GM23338 (cell line): Measurements from ENCODE around the gene FYCO1. TPM values are rescaled to one million over a fixed set of nuclear protein-coding genes. Genes with fewer than 3 reads are reported as not detected.

Experiments used
- ATAC-seq: fragments of 200-7000 bp; cut with Tn5 transposase; 3 replicates; pipeline ENCODE4 v1.9.1; 2020
- DNase-seq: peaks from one replicate; pipeline ENCODE4 v3.0.0-alpha.2; 2015; ENCODE audit warnings: low spot score
- H2AFZ ChIP-seq: fragments of 200-600 bp; sonication (generic); 2 replicates; pipeline ENCODE4 v1.8.0; 2016; ENCODE audit warnings: antibody characterized with exemption, mild to moderate bottlenecking, moderate library complexity
- H3F3A ChIP-seq: fragments of 200-600 bp; sonication (generic); replicated peaks from 2 replicates; pipeline ENCODE4 v1.8.0; 2017; ENCODE audit warnings: antibody characterized with exemption, mixed run types, low read depth
- H3K27ac ChIP-seq: fragments of 200-600 bp; sonication (generic); 2 replicates; pipeline ENCODE4 v1.6.1; 2016; ENCODE audit warnings: low read depth
- H3K27me3 ChIP-seq: fragments of 200-600 bp; sonication (generic); 2 replicates; pipeline ENCODE4 v1.8.0; 2016; ENCODE audit warnings: mild to moderate bottlenecking, mixed run types, moderate library complexity; ENCODE audit not compliant: insufficient read depth
- H3K36me3 ChIP-seq: fragments of 200-600 bp; sonication (generic); 2 replicates; pipeline ENCODE4 v1.8.0; 2016; ENCODE audit warnings: mild to moderate bottlenecking; ENCODE audit not compliant: insufficient read depth
- H3K4me1 ChIP-seq: fragments of 200-600 bp; sonication (generic); 2 replicates; pipeline ENCODE4 v1.8.0; 2016; ENCODE audit warnings: mild to moderate bottlenecking, moderate library complexity; ENCODE audit not compliant: insufficient read depth
- H3K4me2 ChIP-seq: fragments of 200-600 bp; sonication (generic); 2 replicates; pipeline ENCODE4 v1.7.1; 2017; ENCODE audit warnings: mixed run types
- H3K4me3 ChIP-seq: fragments of 200-600 bp; sonication (generic); 2 replicates; pipeline ENCODE4 v1.6.1; 2016; ENCODE audit warnings: mixed run types
- H3K79me2 ChIP-seq: fragments of 200-600 bp; sonication (generic); replicated peaks from 2 replicates; pipeline ENCODE4 v1.8.0; 2017; ENCODE audit warnings: mild to moderate bottlenecking; ENCODE audit not compliant: insufficient read depth
- H3K9me2 ChIP-seq: fragments of 200-600 bp; sonication (generic); 2 replicates; pipeline ENCODE4 v1.8.0; 2017; ENCODE audit not compliant: insufficient read depth
- H4K20me1 ChIP-seq: fragments of 200-600 bp; sonication (generic); replicated peaks from 2 replicates; pipeline ENCODE4 v1.8.0; 2017; ENCODE audit warnings: mild to moderate bottlenecking; ENCODE audit not compliant: insufficient read depth
- H3K27ac Mint-ChIP-seq: 2 replicates; pipeline ENCODE4 v1.8.0; 2020; ENCODE audit warnings: inconsistent platforms, mild to moderate bottlenecking, moderate library complexity, mixed read lengths
- H3K27me3 Mint-ChIP-seq: 3 replicates; pipeline ENCODE4 v1.8.0; 2022; ENCODE audit warnings: low read depth, mild to moderate bottlenecking, moderate library complexity, mixed read lengths, inconsistent platforms; ENCODE audit not compliant: insufficient read depth, poor library complexity
- H3K36me3 Mint-ChIP-seq: 3 replicates; pipeline ENCODE4 v1.8.0; 2021; ENCODE audit warnings: low read depth, mild to moderate bottlenecking, inconsistent platforms, moderate library complexity, mixed read lengths
- H3K4me1 Mint-ChIP-seq: 3 replicates; pipeline ENCODE4 v1.8.0; 2020; ENCODE audit warnings: mild to moderate bottlenecking, inconsistent platforms, mixed read lengths
- H3K4me3 Mint-ChIP-seq: 3 replicates; pipeline ENCODE4 v1.8.0; 2021; ENCODE audit warnings: moderate library complexity, mild to moderate bottlenecking, inconsistent platforms, mixed read lengths
- H3K9me3 Mint-ChIP-seq: 3 replicates; pipeline ENCODE4 v1.8.0; 2020; ENCODE audit warnings: moderate library complexity, mild to moderate bottlenecking, inconsistent platforms, mixed read lengths
- EZH2 ChIP-seq: fragments of 200-600 bp; sonication (generic); IDR thresholded peaks from one replicate; pipeline ENCODE4 v1.8.0; 2017; ENCODE audit warnings: antibody characterized with exemption, mild to moderate bottlenecking, low read depth; ENCODE audit not compliant: unreplicated experiment
- POLR2AphosphoS5 ChIP-seq: IDR thresholded peaks from 2 replicates; pipeline ENCODE4 v1.6.1; 2016; ENCODE audit warnings: antibody characterized with exemption, low read depth
- polyA plus RNA-seq: library from polyadenylated mRNA; unstranded; fragments of >200 nt; fragmentation: Nextera tagmentation; extraction: Ambion mirVana; gene quantifications from 2 replicates; pipeline ENCODE4 v1.2.1, GENCODE V29; 2016
- total RNA-seq: library from RNA; depleted of rRNA; stranded (reverse); fragments of >200 nt; shearing (Covaris generic); gene quantifications from 2 replicates; pipeline ENCODE4 v1.2.3, GENCODE V29; 2014
- TF ChIP-seq, protein P1 (sequence below): IDR thresholded peaks from 2 replicates; pipeline ENCODE4 v1.6.1; 2016; ENCODE audit warnings: antibody characterized with exemption
- TF ChIP-seq, protein P2 (sequence below), 2 experiments: fragments of 200-600 bp in 1 of 2; sonication (generic) in 1 of 2; conservative IDR thresholded peaks; 2 replicates each; pipeline versions ENCODE4 v1.5.1 to v1.6.1; 2016 to 2017; ENCODE audit warnings: antibody characterized with exemption in 2 of 2, low read depth in 2 of 2, mild to moderate bottlenecking in 2 of 2, moderate library complexity in 1 of 2
- TF ChIP-seq, protein P3 (sequence below): fragments of 250-450 bp; sonication (Bioruptor Pico); IDR thresholded peaks from 2 replicates; pipeline ENCODE4 v1.5.0; 2020; ENCODE audit warnings: mild to moderate bottlenecking, moderate library complexity
- TF ChIP-seq, protein P4 (sequence below): IDR thresholded peaks from one replicate; pipeline ENCODE4 v1.6.1; 2018; ENCODE audit warnings: antibody characterized with exemption; ENCODE audit not compliant: unreplicated experiment

FYCO1 gene
- total and polyA plus RNA-seq, 2 experiments from 2014 or later: 4.5 to 17.2 TPM

DNA sequence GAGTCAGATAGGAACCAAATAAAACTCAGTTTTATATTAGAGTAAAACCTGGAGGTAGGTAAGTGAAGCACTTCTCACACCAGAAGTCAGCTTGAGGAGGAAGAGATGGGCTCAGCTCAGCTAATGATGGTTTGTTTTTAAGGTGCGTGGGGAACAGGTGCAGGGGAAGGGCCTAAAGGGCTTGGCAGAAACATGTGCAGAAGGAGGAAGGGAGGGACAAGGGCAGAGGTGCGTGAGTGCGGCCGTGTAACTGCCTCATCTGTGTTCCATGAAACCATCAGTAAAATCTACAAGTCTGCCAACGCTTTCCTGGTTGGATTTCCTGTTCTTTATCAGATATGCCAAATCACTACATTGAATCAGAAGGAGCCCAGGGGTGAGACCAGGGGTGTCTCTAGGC lies 19.9 kb downstream of the FYCO1 start:
- H3F3A ChIP-seq: no peaks in the 10 kb centered on the region
- H2AFZ ChIP-seq: no peak overlapping the region
- ATAC-seq: no peak
- Mint-ChIP-seq H3K9me3 (no peaks in the 10 kb centered on the region; the same call in 2 of the 3 replicates), H3K4me1 (no peaks in the 10 kb centered on the region), H3K4me3 (no peak overlapping the region), H3K36me3 (peaks cover 36% of the 10 kb centered on the region), H3K27ac (no peak overlapping the region), H3K27me3 (peaks cover 4% of the 10 kb centered on the region)
- no peaks in the 10 kb centered on the region for H3K79me2 ChIP-seq
- H3K4me2 ChIP-seq: no peak overlapping the region
- no peak overlapping the region for H3K27ac ChIP-seq
- TF ChIP-seq, protein P1, sequence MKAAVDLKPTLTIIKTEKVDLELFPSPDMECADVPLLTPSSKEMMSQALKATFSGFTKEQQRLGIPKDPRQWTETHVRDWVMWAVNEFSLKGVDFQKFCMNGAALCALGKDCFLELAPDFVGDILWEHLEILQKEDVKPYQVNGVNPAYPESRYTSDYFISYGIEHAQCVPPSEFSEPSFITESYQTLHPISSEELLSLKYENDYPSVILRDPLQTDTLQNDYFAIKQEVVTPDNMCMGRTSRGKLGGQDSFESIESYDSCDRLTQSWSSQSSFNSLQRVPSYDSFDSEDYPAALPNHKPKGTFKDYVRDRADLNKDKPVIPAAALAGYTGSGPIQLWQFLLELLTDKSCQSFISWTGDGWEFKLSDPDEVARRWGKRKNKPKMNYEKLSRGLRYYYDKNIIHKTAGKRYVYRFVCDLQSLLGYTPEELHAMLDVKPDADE: no peak
- TF ChIP-seq, protein P2, sequence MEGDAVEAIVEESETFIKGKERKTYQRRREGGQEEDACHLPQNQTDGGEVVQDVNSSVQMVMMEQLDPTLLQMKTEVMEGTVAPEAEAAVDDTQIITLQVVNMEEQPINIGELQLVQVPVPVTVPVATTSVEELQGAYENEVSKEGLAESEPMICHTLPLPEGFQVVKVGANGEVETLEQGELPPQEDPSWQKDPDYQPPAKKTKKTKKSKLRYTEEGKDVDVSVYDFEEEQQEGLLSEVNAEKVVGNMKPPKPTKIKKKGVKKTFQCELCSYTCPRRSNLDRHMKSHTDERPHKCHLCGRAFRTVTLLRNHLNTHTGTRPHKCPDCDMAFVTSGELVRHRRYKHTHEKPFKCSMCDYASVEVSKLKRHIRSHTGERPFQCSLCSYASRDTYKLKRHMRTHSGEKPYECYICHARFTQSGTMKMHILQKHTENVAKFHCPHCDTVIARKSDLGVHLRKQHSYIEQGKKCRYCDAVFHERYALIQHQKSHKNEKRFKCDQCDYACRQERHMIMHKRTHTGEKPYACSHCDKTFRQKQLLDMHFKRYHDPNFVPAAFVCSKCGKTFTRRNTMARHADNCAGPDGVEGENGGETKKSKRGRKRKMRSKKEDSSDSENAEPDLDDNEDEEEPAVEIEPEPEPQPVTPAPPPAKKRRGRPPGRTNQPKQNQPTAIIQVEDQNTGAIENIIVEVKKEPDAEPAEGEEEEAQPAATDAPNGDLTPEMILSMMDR (conservative IDR thresholded peaks at IDR 0.05; ENCODE audit: low read depth in 2 of 2): no peak
- no peak overlapping the region for H3K4me3 ChIP-seq
- H3K9me2 ChIP-seq: no peaks in the 10 kb centered on the region
- H3K27me3 ChIP-seq: no peaks in the 10 kb centered on the region
- H3K36me3 ChIP-seq: peaks cover 32% of the 10 kb centered on the region
- DNase-seq: no peak
- peaks cover 5% of the 10 kb centered on the region for H4K20me1 ChIP-seq
- no peaks in the 10 kb centered on the region for H3K4me1 ChIP-seq

DNA sequence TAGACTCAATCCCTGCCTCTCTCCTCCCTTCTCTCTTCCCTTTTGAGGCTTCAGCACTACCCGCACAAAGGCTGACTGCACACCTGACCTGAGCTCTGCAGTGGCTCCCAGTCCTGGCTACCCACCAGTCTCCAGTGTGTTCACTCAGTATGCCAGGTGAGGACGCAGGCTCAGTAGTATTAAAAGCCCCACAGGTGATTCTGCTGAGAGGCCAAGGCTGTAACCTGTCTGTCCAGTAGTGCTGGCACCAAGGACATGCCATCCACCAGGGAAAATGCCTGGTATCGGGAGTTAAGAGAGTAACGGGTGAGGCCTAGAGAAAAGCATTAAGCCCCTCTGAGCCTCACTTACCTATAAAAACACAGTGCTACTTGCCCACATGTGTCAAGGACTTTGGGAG lies 20.9 kb downstream of the FYCO1 start:
- Histone ChIP-seq H3K36me3 (peaks cover 24% of the 10 kb centered on the region), H3K27me3 (no peaks in the 10 kb centered on the region), H3F3A (no peaks in the 10 kb centered on the region), H2AFZ (no peak overlapping the region), H3K4me3 (no peak overlapping the region), H3K79me2 (no peaks in the 10 kb centered on the region), H3K27ac (no peak overlapping the region), H3K9me2 (no peaks in the 10 kb centered on the region), H4K20me1 (peaks cover 5% of the 10 kb centered on the region), H3K4me2 (no peak overlapping the region), H3K4me1 (no peaks in the 10 kb centered on the region)
- ATAC-seq (no peak), DNase-seq (no peak)
- Mint-ChIP-seq H3K36me3 (peaks cover 30% of the 10 kb centered on the region), H3K27ac (no peak overlapping the region), H3K27me3 (peaks cover 4% of the 10 kb centered on the region), H3K4me1 (no peaks in the 10 kb centered on the region), H3K9me3 (no peaks in the 10 kb centered on the region; the same call in 2 of the 3 replicates), H3K4me3 (no peak overlapping the region)
- no peak for TF ChIP-seq POLR2AphosphoS5
- TF ChIP-seq, protein P3, sequence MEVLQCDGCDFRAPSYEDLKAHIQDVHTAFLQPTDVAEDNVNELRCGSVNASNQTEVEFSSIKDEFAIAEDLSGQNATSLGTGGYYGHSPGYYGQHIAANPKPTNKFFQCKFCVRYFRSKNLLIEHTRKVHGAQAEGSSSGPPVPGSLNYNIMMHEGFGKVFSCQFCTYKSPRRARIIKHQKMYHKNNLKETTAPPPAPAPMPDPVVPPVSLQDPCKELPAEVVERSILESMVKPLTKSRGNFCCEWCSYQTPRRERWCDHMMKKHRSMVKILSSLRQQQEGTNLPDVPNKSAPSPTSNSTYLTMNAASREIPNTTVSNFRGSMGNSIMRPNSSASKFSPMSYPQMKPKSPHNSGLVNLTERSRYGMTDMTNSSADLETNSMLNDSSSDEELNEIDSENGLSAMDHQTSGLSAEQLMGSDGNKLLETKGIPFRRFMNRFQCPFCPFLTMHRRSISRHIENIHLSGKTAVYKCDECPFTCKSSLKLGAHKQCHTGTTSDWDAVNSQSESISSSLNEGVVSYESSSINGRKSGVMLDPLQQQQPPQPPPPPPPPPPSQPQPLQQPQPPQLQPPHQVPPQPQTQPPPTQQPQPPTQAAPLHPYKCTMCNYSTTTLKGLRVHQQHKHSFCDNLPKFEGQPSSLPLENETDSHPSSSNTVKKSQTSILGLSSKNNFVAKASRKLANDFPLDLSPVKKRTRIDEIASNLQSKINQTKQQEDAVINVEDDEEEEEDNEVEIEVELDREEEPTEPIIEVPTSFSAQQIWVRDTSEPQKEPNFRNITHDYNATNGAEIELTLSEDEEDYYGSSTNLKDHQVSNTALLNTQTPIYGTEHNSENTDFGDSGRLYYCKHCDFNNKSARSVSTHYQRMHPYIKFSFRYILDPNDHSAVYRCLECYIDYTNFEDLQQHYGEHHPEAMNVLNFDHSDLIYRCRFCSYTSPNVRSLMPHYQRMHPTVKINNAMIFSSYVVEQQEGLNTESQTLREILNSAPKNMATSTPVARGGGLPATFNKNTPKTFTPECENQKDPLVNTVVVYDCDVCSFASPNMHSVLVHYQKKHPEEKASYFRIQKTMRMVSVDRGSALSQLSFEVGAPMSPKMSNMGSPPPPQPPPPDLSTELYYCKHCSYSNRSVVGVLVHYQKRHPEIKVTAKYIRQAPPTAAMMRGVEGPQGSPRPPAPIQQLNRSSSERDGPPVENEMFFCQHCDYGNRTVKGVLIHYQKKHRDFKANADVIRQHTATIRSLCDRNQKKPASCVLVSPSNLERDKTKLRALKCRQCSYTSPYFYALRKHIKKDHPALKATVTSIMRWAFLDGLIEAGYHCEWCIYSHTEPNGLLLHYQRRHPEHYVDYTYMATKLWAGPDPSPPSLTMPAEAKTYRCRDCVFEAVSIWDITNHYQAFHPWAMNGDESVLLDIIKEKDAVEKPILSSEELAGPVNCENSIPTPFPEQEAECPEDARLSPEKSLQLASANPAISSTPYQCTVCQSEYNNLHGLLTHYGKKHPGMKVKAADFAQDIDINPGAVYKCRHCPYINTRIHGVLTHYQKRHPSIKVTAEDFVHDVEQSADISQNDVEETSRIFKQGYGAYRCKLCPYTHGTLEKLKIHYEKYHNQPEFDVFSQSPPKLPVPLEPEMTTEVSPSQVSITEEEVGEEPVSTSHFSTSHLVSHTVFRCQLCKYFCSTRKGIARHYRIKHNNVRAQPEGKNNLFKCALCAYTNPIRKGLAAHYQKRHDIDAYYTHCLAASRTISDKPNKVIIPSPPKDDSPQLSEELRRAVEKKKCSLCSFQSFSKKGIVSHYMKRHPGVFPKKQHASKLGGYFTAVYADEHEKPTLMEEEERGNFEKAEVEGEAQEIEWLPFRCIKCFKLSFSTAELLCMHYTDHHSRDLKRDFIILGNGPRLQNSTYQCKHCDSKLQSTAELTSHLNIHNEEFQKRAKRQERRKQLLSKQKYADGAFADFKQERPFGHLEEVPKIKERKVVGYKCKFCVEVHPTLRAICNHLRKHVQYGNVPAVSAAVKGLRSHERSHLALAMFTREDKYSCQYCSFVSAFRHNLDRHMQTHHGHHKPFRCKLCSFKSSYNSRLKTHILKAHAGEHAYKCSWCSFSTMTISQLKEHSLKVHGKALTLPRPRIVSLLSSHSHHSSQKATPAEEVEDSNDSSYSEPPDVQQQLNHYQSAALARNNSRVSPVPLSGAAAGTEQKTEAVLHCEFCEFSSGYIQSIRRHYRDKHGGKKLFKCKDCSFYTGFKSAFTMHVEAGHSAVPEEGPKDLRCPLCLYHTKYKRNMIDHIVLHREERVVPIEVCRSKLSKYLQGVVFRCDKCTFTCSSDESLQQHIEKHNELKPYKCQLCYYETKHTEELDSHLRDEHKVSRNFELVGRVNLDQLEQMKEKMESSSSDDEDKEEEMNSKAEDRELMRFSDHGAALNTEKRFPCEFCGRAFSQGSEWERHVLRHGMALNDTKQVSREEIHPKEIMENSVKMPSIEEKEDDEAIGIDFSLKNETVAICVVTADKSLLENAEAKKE: no peak
- TF ChIP-seq EZH2: no peak
- TF ChIP-seq, protein P1: no peak
- TF ChIP-seq, protein P4, sequence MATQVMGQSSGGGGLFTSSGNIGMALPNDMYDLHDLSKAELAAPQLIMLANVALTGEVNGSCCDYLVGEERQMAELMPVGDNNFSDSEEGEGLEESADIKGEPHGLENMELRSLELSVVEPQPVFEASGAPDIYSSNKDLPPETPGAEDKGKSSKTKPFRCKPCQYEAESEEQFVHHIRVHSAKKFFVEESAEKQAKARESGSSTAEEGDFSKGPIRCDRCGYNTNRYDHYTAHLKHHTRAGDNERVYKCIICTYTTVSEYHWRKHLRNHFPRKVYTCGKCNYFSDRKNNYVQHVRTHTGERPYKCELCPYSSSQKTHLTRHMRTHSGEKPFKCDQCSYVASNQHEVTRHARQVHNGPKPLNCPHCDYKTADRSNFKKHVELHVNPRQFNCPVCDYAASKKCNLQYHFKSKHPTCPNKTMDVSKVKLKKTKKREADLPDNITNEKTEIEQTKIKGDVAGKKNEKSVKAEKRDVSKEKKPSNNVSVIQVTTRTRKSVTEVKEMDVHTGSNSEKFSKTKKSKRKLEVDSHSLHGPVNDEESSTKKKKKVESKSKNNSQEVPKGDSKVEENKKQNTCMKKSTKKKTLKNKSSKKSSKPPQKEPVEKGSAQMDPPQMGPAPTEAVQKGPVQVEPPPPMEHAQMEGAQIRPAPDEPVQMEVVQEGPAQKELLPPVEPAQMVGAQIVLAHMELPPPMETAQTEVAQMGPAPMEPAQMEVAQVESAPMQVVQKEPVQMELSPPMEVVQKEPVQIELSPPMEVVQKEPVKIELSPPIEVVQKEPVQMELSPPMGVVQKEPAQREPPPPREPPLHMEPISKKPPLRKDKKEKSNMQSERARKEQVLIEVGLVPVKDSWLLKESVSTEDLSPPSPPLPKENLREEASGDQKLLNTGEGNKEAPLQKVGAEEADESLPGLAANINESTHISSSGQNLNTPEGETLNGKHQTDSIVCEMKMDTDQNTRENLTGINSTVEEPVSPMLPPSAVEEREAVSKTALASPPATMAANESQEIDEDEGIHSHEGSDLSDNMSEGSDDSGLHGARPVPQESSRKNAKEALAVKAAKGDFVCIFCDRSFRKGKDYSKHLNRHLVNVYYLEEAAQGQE: no peak
